HG03460 (cell line): ENCODE results near the gene KLK11.

ENCODE experiments used
- ATAC-seq: cut with Tn5 transposase; IDR thresholded peaks from one replicate; pipeline ENCODE4 v1.9.1; 2021; ENCODE audit not compliant: unreplicated experiment

The KLK11 gene, protein sequence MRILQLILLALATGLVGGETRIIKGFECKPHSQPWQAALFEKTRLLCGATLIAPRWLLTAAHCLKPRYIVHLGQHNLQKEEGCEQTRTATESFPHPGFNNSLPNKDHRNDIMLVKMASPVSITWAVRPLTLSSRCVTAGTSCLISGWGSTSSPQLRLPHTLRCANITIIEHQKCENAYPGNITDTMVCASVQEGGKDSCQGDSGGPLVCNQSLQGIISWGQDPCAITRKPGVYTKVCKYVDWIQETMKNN

DNA sequence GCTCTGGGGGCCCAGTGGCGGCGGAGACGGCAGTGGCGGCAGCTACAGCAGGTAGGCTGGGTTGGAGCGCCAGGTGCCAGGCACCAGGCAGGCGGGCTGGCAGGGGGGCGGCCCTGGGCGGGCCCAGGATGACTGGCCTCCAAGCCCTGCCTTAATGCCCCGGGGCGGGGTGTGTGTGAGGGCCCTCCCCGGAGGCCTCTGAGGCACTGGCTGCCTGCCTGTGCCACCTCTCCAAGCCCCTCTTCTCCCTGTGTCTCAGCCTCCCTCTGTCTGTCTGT is at the start of gene KLK11:
TSS of gene KLK11 (minus strand) at position 63 of the 278 bp plus-strand sequence. CDS start 985 bp downstream, outside the sequence.
- no peak for ATAC-seq

DNA sequence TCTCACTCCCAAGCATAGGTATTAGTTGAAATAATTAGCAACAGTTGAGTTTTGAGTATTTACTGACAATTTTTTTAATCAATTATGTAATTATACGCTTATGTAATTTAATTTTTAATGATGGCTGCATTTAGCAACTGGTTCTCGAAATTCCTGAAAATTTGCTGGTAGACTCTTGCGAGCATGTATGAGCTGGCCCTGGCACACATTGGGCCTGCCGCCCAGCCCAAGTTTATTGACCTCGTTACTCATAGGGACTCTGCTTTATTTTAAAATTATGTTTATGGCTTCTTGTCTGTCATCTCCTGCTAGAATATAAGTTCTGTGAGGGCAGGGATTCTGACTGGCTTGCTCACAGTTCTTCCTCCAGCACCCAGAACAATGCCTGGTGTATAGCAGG is 49.6 kb upstream of the KLK11 start:
- no peak for ATAC-seq

DNA sequence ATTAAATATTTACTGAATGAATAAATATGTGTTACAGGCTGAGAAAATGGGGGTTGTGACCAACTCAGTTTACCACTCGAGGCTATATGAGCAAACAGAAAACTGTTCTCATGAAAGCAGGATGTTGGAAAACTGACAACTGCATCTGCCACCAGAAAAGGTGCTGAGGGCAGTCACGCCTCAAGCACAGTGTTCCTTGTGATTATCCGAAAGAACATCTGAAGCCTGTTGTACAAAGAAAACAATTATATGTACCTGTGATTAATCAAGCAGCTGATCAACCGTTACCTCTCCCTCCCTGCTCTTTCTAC is 44.6 kb upstream of the KLK11 start:
- no peak for ATAC-seq

DNA sequence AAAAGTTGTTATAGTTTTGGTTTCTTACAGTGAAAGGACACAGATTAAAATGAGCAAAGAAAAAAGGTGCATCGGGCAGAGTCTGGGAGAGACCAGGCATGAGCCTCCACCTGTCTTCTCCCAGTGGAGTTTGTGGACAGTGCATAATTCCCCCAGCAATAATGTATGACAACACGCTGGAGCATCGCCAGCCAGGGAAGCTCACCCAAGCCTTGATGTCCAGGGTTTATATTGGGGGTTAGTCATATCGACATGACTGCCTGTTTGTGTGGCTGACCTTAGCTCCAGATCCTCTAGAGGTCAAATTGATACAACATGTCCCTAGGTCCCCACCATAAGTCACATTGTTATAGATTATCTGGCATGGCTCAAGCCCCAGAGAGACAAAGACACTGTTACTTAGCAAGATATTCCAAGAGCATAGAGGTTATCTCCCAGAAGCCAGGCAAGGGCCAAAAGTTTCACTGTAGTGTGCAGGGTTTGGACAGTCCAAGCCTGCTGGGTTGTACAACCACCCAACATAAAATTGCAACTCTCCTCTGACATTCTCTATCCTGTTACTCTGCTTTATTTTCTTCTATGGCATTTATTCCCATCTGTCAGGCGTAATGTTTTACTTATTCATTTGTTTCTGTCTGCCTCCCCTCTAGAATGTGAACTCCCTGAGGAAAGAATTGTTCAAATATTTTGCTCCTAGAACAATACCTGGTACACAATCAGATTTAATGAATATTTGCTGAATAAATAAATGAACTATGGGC is 44.1 kb upstream of the KLK11 start:
- ATAC-seq, result no peak

DNA sequence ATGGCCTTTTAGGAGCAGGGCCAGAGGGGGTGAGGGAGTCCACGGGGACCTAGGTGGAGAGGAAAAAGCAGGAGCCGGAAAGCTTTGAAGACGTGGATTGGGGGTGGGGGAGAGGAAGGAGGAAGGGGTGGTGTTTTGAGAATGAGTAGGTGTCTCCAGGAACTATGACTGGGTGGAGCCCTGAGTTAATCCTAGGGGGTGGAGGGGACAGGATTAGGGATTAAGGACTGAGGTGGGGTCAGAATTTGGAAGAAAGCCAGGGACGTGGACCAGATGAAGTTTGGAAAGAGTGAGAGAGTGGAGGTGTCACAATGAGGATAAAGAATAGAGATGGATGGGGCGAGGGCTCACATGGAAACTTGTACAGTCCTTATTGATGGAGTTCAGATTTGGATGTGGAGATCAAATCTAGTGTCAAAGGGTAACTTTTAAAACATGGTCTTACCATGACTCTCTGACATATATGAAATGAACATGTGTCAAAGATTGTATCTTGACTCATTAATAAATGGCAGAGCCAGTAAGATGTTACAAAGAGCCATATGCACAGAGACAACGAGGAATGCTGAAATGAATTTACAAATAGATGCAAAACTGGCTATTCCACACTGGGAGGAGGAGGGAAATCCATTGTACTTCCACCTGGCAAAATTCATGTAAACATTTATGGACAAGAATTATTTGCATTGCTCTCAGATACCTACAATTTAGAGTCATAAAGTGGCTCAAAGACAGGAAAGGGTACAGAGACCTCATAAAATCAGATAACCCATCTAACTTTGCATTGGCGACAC is 40.2 kb upstream of the KLK11 start:
- no peak for ATAC-seq

DNA sequence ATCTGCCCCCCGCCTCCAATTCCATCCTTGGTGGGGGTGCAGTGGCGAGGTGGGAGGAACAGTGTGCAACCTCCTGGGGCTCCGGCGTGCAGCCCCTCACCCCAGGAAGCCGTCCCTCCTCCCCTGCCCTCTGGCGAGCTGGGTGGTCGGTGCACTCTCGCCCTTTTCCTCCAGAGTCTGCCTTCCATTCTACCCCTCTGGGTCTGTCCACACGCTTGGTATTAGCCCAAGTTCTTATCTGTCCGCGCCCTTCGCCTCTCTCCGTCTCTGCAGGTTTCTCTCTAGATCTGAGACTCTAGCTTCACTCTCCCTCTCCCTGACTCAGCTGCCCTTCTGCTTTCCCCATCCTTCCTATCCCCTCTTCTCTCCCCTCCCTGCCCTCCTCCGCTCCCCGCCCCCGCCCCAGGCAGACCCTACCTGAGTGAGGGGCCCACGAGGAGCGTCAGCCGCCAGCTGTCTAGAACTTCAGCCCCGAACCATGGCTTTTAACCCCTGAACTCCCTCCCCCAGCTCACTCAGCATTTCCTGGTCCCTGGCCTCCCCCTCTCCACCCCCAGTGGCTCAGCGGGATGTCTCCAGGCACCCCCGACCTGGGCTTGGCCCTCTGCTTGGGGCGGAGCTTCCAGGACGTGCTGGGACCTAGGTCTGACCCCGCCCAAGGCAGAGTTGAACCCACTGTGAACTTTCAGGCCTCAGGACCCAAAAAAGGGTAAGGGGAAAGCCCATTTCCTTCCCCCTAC is 39.0 kb upstream of the KLK11 start:
- no peak for ATAC-seq

DNA sequence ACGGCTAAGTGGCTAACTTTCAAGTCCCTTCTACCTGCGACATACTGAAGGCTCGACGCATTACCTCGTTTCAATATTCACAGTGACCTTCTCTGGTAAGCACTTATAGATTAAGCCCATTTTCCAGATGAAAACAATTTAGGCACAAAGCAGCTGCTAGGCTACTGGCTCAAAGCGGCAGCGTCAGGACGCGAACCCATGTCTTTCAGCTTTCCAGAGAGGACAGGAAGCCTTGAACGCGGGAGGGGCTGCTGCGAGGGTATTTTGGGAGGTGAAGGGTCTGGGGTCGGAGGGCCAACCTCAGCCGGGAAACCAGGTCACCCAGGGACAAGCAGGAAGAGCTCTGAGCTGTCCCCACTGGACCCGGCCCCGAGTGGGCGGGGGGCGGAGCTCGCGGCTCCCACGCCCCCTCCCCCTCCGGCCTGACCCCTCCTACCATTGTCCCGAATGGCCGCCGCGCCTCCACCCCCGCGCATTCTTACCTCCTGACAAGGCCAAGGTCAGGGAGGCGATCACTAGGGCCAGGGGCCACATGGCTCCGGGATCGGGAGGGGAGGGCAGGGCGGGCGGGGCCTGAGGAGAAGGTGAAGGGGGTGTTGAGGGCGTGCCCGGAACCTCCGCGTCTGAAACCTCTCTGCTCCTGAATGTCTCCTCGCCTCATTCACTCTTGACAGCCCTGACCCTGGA is 38.3 kb upstream of the KLK11 start, which contains the start of gene KLK13:
TSS of gene KLK13 (minus strand) at position 559 of the 687 bp plus-strand sequence. CDS start at position 534, 25 bp downstream.
- no peak for ATAC-seq

DNA sequence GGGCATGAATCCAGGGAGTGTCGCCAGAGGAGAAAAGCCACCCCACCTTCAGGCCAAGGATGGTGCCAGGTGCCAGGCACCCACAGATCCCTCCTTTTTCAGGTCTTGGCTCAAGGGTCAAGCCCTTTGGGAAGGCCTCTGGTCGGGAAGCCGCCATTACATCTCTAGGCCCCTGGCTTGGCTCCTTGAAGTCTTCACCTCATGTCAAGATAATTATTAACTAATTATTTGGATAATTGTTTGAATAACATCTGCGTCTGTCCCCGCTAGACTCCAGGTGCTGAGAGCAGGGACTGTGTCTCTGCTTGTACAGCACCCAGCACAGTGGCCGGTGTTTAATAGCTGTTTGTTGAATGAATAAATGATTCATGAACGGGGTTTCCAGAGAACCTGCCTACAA is 37.2 kb upstream of the KLK11 start:
- ATAC-seq, result no peak

DNA sequence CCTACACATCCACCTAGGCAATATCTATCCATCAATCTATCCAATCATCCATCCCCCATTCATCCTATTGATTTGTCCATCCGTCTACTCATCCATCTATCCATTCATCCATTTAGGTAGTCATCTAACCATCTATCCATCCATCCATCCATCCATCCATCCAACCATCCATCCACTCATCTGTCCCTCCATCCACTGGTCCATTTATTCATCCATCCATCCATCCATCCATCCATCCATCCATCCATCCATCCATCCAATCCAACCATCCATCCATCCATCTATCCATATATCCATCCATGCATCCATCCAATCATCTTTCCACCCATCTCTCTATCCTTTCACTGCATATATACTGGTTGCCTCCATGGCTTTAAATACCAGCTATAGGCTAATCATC is 34.6 kb upstream of the KLK11 start:
- no peak for ATAC-seq

DNA sequence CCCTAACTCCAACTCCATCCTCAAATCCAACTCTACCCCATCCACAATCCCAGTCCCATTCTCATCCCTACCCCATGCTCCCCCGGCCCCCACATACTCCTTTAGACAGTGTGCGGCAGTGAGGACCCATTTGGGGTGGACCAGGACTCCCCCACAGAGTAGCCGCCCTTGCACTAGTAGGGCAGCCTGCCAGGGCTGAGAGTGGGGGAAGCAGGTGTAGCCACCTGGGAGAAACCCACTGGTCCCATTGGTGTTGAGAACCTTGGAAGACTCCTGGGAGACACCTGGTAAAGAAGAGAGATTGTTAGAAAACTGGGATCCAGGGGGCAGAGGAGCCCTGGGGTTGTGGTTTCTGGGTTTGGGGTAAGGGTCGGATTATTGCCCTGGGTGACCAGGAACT is 33.9 kb upstream of the KLK11 start:
- ATAC-seq, result no peak

DNA sequence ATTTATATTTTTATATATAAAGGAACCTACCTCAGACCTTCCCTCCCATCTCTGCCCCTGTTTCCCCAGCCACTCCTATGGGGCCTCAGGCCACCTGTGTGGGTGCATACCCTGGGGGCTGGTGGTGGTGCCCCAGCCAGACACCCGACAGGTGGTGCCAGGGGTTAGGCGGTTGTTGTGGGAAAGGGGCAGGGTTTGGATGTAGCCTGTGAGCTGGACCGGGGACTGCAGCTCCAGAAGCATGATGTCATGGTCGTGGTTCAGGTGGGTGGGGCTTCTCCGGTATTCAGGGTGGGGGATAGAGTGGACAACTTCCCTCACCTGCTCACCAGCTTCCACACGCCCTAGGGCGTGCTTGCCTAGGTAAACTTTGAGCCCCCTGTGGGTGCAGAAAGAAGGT is 33.3 kb upstream of the KLK11 start:
- no peak for ATAC-seq

DNA sequence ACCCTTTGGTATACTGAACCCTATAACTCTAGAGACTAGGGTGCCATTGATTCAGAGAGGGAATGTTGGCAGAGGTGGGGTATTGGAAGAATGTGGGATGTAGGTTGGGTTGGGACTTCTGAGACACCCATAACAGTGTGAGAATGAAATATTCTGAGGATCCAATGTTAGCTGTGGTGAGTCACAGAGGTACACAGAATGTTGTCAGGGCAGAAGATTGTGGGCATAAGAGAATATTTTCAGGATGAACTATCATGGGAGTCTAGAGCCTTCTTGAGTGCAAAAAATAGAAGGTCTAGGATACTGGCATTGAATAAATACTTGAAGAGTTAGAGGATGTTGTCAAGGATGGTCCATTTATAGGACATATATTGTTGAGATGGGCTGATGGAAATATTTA is 29.4 kb upstream of the KLK11 start:
- ATAC-seq, result no peak

DNA sequence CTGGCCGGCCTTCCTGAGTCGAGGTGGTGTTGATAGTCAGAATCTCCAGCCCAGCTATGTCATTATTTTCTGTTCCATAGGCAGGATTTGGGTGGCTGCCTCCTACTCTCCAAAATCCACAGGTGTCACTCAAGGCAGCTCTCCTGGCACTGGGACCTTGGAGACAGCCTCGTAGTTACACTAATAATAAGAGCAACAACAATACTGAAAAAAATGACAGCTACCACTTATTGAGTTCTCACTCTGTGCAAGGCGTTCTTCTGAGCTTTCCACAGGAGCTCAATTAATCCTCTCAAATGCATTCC is 20.6 kb upstream of the KLK11 start:
- ATAC-seq, result no peak

DNA sequence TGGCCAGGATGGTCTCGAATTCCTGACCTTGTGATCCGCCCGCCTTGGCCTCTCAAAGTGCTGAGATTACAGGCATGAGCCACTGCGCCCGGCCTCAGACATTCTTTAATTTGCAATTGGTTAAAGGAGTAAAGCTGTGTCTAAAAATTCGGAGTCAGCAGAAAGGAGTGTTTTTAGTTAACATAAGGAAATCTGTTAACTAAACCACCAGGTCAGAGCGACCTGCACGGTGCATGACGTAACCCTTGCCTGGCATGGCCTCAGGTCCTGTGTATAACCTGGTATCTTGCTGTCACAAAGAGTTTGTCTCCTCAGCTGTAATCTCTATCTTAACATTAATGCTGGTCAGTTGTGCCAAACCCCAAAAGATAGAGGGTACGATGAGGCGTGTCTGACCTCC is 17.9 kb upstream of the KLK11 start:
- ATAC-seq, result no peak

DNA sequence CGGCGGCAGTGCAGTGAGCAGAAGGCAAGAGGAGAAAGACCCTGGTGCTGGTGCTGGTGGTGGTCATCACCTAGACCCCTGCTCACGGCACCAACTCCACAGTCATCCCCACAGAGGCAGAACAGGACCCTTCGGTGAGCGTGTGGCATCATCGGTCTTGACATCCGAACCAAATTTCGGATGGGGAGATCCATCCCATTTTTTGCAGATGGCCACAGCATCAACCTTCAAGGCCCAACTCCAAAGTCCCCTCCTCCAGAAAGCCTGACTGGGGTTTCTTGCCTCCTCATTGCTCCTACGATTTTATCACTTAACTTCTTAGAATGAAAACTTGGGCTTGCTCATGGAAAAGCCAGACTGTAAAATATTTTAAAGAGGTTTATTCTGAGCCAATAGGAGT is 17.1 kb upstream of the KLK11 start:
- no peak for ATAC-seq

DNA sequence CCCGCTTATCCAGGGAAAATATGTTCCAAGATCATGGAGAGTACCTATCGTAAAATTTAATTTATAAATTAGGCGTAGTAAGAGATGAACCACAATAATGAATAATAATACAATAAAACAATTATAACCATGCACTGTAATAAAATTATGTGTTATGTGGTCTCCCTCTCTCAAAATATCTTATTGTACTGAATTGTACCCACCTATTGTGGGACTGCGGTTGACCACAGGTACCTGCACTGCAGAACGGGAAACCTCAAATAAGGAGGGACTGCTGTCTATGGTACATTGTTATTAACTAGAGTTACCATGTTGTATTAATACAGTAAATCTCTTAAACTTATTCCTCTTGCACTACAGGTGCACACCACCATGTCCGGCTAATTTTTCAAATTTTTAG is 13.7 kb upstream of the KLK11 start:
- no peak for ATAC-seq

DNA sequence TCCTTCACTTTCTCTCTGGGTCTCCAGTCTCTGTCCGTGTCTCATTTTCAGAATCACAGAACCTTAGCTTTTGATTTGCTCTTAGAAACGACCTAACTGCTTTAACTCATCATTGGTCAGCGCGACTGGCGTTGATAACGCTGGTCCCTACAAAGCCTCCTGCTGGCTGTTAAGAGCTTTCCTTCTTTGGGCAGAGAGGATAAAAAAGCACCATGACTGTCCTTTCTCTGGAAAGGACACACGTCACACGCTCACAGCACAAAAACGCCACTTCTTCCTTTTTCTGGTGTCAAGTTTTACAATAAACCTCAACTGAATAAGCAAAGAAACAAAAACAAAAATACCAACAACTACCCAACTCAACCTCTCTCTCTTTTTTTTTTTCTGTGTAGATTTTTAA is 10.1 kb upstream of the KLK11 start:
- ATAC-seq, result no peak

DNA sequence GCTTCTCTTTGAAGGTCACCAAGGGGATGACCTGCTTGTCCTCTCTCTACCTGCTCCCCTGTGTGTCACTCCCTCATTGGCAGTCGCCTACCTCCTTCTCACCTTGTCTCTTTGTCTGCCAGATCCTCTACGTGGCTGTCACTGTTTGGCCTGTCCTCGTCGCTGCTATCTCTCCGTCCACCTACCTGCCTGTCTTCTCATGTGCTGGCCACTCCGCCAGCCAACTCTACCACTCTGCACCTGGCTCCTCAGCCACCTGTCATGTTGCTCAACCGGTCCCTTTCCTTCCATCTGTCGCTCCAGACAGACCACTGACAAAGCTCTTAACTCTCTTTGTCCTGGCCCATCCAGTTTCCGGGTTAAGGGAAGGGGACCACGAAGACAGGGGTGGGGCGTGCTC is 8.3 kb upstream of the KLK11 start, which contains the start of gene KLK12:
TSS of gene KLK12 (minus strand) at position 299 of the 400 bp plus-strand sequence. CDS start 381 bp downstream, outside the sequence.
- ATAC-seq, result no peak

DNA sequence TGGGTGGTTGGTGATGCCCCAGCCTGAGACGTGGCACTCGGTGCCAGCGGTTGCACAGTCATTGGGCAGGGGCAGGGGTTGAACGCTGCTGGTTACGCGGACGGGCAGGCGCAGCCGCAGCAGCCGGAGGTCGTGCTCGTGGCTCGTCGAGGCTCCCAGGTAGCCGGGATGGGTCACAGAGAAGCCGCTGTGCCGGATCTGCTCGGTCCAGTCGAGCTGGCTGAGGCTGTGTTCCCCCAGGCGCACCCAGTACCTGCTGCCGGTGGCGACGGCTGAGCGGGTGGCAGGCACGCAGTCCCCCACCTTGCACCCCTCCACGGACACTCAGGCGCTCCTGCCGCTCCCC is 5.4 kb upstream of the KLK11 start:
- ATAC-seq, result no peak

DNA sequence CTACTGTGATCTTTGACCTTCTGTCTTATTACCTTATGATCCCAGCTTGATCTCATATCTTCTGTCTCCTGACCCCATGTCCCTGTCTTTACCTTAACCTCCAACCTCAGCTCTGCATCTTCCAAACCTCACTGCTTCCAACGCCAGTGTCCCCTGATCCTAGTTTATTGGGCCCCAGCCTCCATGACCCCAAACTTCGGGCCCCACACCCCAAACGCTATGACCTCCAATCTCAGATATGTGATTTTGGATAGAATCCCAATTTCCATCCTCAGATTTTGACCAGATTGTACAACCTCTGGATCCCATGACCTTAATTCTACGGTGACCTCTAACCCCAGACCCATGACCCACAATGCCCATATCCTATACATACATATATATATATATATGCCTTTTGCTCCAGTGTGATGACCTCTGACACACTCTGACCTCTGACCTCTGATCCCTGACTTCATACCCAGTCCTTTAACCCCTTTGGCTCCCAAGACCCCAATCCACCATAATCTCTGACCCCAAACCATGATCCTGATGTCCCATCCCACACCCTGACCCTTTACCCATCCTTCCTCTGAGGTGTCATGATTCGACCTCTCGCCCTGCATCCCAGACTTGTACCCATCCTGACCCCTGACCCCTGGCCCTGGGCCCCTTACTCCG is 4.9 kb upstream of the KLK11 start:
- ATAC-seq, result no peak

DNA sequence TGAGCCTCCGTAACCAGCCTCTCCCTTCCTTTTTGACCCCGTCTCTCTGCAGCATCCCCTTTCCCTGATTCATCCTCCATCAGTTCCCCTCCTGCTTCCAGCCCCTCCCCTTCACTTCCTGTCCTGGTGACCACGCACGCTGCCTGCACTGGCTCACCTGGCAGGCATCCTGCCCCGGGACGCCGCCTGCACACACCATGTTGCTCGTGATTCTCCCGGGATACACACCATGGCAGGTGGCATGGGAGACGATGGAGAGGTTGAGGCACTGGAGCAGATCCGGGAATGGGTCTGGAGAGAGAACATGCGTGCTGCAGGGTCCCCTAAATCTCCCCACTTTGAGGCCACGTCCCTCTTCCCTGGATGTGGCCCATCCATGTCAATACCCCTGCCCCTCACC is 4.2 kb upstream of the KLK11 start:
- no peak for ATAC-seq
